ENCODE data around the gene RET.

RET gene

GRCh38 chr10:43078986-43079273 is 2.1 kb downstream of the RET start:
- Mint-ChIP-seq H3K27ac (ENCODE audit: low read depth) (no peak overlapping the region), H3K27me3 (peaks cover 74% of the 10 kb centered on the region), H3K36me3 (ENCODE audit: insufficient read depth) (peaks cover 2% of the 10 kb centered on the region), H3K4me3 (no peak overlapping the region), H3K4me1 (peaks cover 6% of the 10 kb centered on the region), H3K9me3 (no peaks in the 10 kb centered on the region)
- ATAC-seq (replicated peaks; ENCODE audit: extremely low read depth, poor library complexity, severe bottlenecking) (no peak), DNase-seq (ENCODE audit: low spot score in 2 of 2) (no peak)

- DNase-seq (ENCODE audit: low spot score in 2 of 2) (no peak), ATAC-seq (replicated peaks; ENCODE audit: extremely low read depth, poor library complexity, severe bottlenecking) (no peak)
- H3K27ac Mint-ChIP-seq (ENCODE audit: low read depth) = no peak overlapping the region
- peaks cover 6% of the 10 kb centered on the region for H3K4me1 Mint-ChIP-seq
- peaks cover 2% of the 10 kb centered on the region for H3K36me3 Mint-ChIP-seq (ENCODE audit: insufficient read depth)
- peak overlapping the region; percentile 11 for H3K4me3 Mint-ChIP-seq
- H3K9me3 Mint-ChIP-seq = no peaks in the 10 kb centered on the region
- H3K27me3 Mint-ChIP-seq = peaks cover 79% of the 10 kb centered on the region
These were observed 3.0 kb downstream of the RET start for GRCh38 chr10:43079856-43080255.

GRCh38 chr10:43082087-43082486 is 5.2 kb downstream of the RET start:
- H3K4me3 Mint-ChIP-seq = no peak overlapping the region
- peaks cover 2% of the 10 kb centered on the region for H3K36me3 Mint-ChIP-seq (ENCODE audit: insufficient read depth)
- H3K27me3 Mint-ChIP-seq = peaks cover 70% of the 10 kb centered on the region
- no peak overlapping the region for H3K27ac Mint-ChIP-seq (ENCODE audit: low read depth)
- H3K4me1 Mint-ChIP-seq = peaks cover 6% of the 10 kb centered on the region
- ATAC-seq (replicated peaks; ENCODE audit: extremely low read depth, poor library complexity, severe bottlenecking) = no peak
- H3K9me3 Mint-ChIP-seq = no peaks in the 10 kb centered on the region
- no peak for DNase-seq (ENCODE audit: low spot score in 2 of 2)

GRCh38 chr10:43082746-43083145 is 5.9 kb downstream of the RET start:
- Mint-ChIP-seq H3K4me3 (no peak overlapping the region), H3K27ac (ENCODE audit: low read depth) (no peak overlapping the region), H3K4me1 (peaks cover 6% of the 10 kb centered on the region), H3K9me3 (no peaks in the 10 kb centered on the region), H3K27me3 (peaks cover 70% of the 10 kb centered on the region), H3K36me3 (ENCODE audit: insufficient read depth) (peaks cover 2% of the 10 kb centered on the region)
- no peak for DNase-seq (ENCODE audit: low spot score in 2 of 2)
- no peak for ATAC-seq (replicated peaks; ENCODE audit: extremely low read depth, poor library complexity, severe bottlenecking)

- no peak overlapping the region for H3K4me3 Mint-ChIP-seq
- no peaks in the 10 kb centered on the region for H3K36me3 Mint-ChIP-seq (ENCODE audit: insufficient read depth)
- peaks cover 6% of the 10 kb centered on the region for H3K4me1 Mint-ChIP-seq
- ATAC-seq (replicated peaks; ENCODE audit: extremely low read depth, poor library complexity, severe bottlenecking) = no peak
- H3K9me3 Mint-ChIP-seq = no peaks in the 10 kb centered on the region
- peaks cover 62% of the 10 kb centered on the region for H3K27me3 Mint-ChIP-seq
- no peak for DNase-seq (ENCODE audit: low spot score in 2 of 2)
- no peak overlapping the region for H3K27ac Mint-ChIP-seq (ENCODE audit: low read depth)
These were observed 6.9 kb downstream of the RET start for GRCh38 chr10:43083764-43084163.

GRCh38 chr10:43084812-43085211 is 7.9 kb downstream of the RET start:
- H3K27me3 Mint-ChIP-seq = peaks cover 62% of the 10 kb centered on the region
- H3K4me1 Mint-ChIP-seq = no peaks in the 10 kb centered on the region
- H3K9me3 Mint-ChIP-seq = no peaks in the 10 kb centered on the region
- H3K4me3 Mint-ChIP-seq = no peak overlapping the region
- DNase-seq (ENCODE audit: low spot score in 2 of 2) = no peak
- no peaks in the 10 kb centered on the region for H3K36me3 Mint-ChIP-seq (ENCODE audit: insufficient read depth)
- no peak overlapping the region for H3K27ac Mint-ChIP-seq (ENCODE audit: low read depth)
- no peak for ATAC-seq (replicated peaks; ENCODE audit: extremely low read depth, poor library complexity, severe bottlenecking)

- Mint-ChIP-seq H3K9me3 (no peaks in the 10 kb centered on the region), H3K36me3 (ENCODE audit: insufficient read depth) (no peaks in the 10 kb centered on the region), H3K4me1 (no peaks in the 10 kb centered on the region), H3K27me3 (peaks cover 46% of the 10 kb centered on the region), H3K4me3 (no peak overlapping the region), H3K27ac (ENCODE audit: low read depth) (no peak overlapping the region)
- no peak for DNase-seq (ENCODE audit: low spot score in 2 of 2)
- no peak for ATAC-seq (replicated peaks; ENCODE audit: extremely low read depth, poor library complexity, severe bottlenecking)
These were observed 9.6 kb downstream of the RET start for GRCh38 chr10:43086321-43086942.

- H3K4me1 Mint-ChIP-seq = no peaks in the 10 kb centered on the region
- no peak overlapping the region for H3K27ac Mint-ChIP-seq (ENCODE audit: low read depth)
- DNase-seq (ENCODE audit: low spot score in 2 of 2) = no peak
- H3K36me3 Mint-ChIP-seq (ENCODE audit: insufficient read depth) = no peaks in the 10 kb centered on the region
- no peak for ATAC-seq (replicated peaks; ENCODE audit: extremely low read depth, poor library complexity, severe bottlenecking)
- H3K27me3 Mint-ChIP-seq = peaks cover 44% of the 10 kb centered on the region
- no peaks in the 10 kb centered on the region for H3K9me3 Mint-ChIP-seq
- H3K4me3 Mint-ChIP-seq = no peak overlapping the region
These were observed 12.7 kb downstream of the RET start for GRCh38 chr10:43089519-43089918.

- Mint-ChIP-seq H3K9me3 (no peaks in the 10 kb centered on the region), H3K4me1 (no peaks in the 10 kb centered on the region), H3K27me3 (peaks cover 38% of the 10 kb centered on the region), H3K27ac (ENCODE audit: low read depth) (no peak overlapping the region), H3K4me3 (no peak overlapping the region), H3K36me3 (ENCODE audit: insufficient read depth) (no peaks in the 10 kb centered on the region)
- DNase-seq (ENCODE audit: low spot score in 2 of 2) (no peak), ATAC-seq (replicated peaks; ENCODE audit: extremely low read depth, poor library complexity, severe bottlenecking) (no peak)
These were observed 13.3 kb downstream of the RET start for GRCh38 chr10:43090188-43090587.

- Mint-ChIP-seq H3K4me1 (no peaks in the 10 kb centered on the region), H3K27me3 (peaks cover 33% of the 10 kb centered on the region), H3K9me3 (no peaks in the 10 kb centered on the region), H3K36me3 (ENCODE audit: insufficient read depth) (no peaks in the 10 kb centered on the region), H3K4me3 (no peak overlapping the region), H3K27ac (ENCODE audit: low read depth) (no peak overlapping the region)
- DNase-seq (ENCODE audit: low spot score in 2 of 2) = no peak
- ATAC-seq (replicated peaks; ENCODE audit: extremely low read depth, poor library complexity, severe bottlenecking) = no peak
These were observed 13.8 kb downstream of the RET start for GRCh38 chr10:43090664-43091063.

- no peak overlapping the region for H3K27ac Mint-ChIP-seq (ENCODE audit: low read depth)
- ATAC-seq (replicated peaks; ENCODE audit: extremely low read depth, poor library complexity, severe bottlenecking) (no peak), DNase-seq (ENCODE audit: low spot score in 2 of 2) (no peak)
- H3K9me3 Mint-ChIP-seq = no peaks in the 10 kb centered on the region
- no peak overlapping the region for H3K4me3 Mint-ChIP-seq
- no peaks in the 10 kb centered on the region for H3K4me1 Mint-ChIP-seq
- H3K27me3 Mint-ChIP-seq = peaks cover 33% of the 10 kb centered on the region
- no peaks in the 10 kb centered on the region for H3K36me3 Mint-ChIP-seq (ENCODE audit: insufficient read depth)
These were observed 15.0 kb downstream of the RET start for GRCh38 chr10:43091846-43092245.

GRCh38 chr10:43093423-43094076 is 16.7 kb downstream of the RET start:
- no peaks in the 10 kb centered on the region for H3K36me3 Mint-ChIP-seq (ENCODE audit: insufficient read depth)
- H3K27ac Mint-ChIP-seq (ENCODE audit: low read depth) = no peak overlapping the region
- peaks cover 33% of the 10 kb centered on the region for H3K27me3 Mint-ChIP-seq
- H3K4me1 Mint-ChIP-seq = no peaks in the 10 kb centered on the region
- H3K9me3 Mint-ChIP-seq = no peaks in the 10 kb centered on the region
- ATAC-seq (replicated peaks; ENCODE audit: extremely low read depth, poor library complexity, severe bottlenecking) (no peak), DNase-seq (ENCODE audit: low spot score in 2 of 2) (no peak)
- no peak overlapping the region for H3K4me3 Mint-ChIP-seq

- H3K27me3 Mint-ChIP-seq = peaks cover 27% of the 10 kb centered on the region
- DNase-seq (ENCODE audit: low spot score in 2 of 2) (no peak), ATAC-seq (replicated peaks; ENCODE audit: extremely low read depth, poor library complexity, severe bottlenecking) (no peak)
- no peak overlapping the region for H3K27ac Mint-ChIP-seq (ENCODE audit: low read depth)
- no peak overlapping the region for H3K4me3 Mint-ChIP-seq
- H3K36me3 Mint-ChIP-seq (ENCODE audit: insufficient read depth) = no peaks in the 10 kb centered on the region
- H3K9me3 Mint-ChIP-seq = no peaks in the 10 kb centered on the region
- no peaks in the 10 kb centered on the region for H3K4me1 Mint-ChIP-seq
These were observed 17.2 kb downstream of the RET start for GRCh38 chr10:43094085-43094484.
